ENCODE results near the gene POR.

The POR gene

GRCh38 chr7:75867390-75867717, 47.6 kb upstream of the POR start:
- H3K27me3 ChIP-seq (ENCODE audit: low read depth, low read length) = no peaks in the 10 kb centered on the region
- peak overlapping the region; percentile 9; the same call in 1 of the 2 replicates for H2AFZ ChIP-seq (ENCODE audit: low read depth, low read length)
- no peak overlapping the region for H3K4me2 ChIP-seq (ENCODE audit: low read length)
- H3K4me3 ChIP-seq (ENCODE audit: low read length) = no peak overlapping the region
- no peak overlapping the region for H3K9ac ChIP-seq (ENCODE audit: low read length)
- no peaks in the 10 kb centered on the region for H3K9me3 ChIP-seq (ENCODE audit: insufficient read depth, low read length)
- no peak overlapping the region for H3K27ac ChIP-seq (ENCODE audit: low read length)
- H3K4me1 ChIP-seq (ENCODE audit: low read length) = peaks cover 9% of the 10 kb centered on the region; the same call in 1 of the 2 replicates
- no peaks in the 10 kb centered on the region for H4K20me1 ChIP-seq (ENCODE audit: insufficient read depth, low read length)
- no peaks in the 10 kb centered on the region for H3K79me2 ChIP-seq (ENCODE audit: low read length)
- H3K36me3 ChIP-seq (replicated peaks; ENCODE audit: low read depth, low read length) = no peaks in the 10 kb centered on the region
- TF ChIP-seq CTCF (IDR thresholded peaks at IDR 0.05; ENCODE audit: low read depth, low read length) = no peak
- no peak for TF ChIP-seq EZH2phosphoT487 (IDR thresholded peaks at IDR 0.05; ENCODE audit: low read depth)

- Histone ChIP-seq H3K27me3 (ENCODE audit: low read depth, low read length) (no peaks in the 10 kb centered on the region), H3K4me2 (ENCODE audit: low read length) (no peak overlapping the region), H3K9ac (ENCODE audit: low read length) (no peak overlapping the region), H3K36me3 (replicated peaks; ENCODE audit: low read depth, low read length) (no peaks in the 10 kb centered on the region), H3K79me2 (ENCODE audit: low read length) (no peaks in the 10 kb centered on the region), H3K27ac (ENCODE audit: low read length) (no peak overlapping the region), H4K20me1 (ENCODE audit: insufficient read depth, low read length) (no peaks in the 10 kb centered on the region), H2AFZ (ENCODE audit: low read depth, low read length) (no peak overlapping the region), H3K4me3 (ENCODE audit: low read length) (no peak overlapping the region), H3K9me3 (ENCODE audit: insufficient read depth, low read length) (no peaks in the 10 kb centered on the region), H3K4me1 (ENCODE audit: low read length) (peaks cover 9% of the 10 kb centered on the region; the same call in 1 of the 2 replicates)
- TF ChIP-seq EZH2phosphoT487 (IDR thresholded peaks at IDR 0.05; ENCODE audit: low read depth) (no peak), CTCF (IDR thresholded peaks at IDR 0.05; ENCODE audit: low read depth, low read length) (no peak)
Measured at GRCh38 chr7:75868153-75868552, 46.8 kb upstream of the POR start.

- Histone ChIP-seq H3K27ac (ENCODE audit: low read length) (no peak overlapping the region), H3K27me3 (ENCODE audit: low read depth, low read length) (no peaks in the 10 kb centered on the region), H3K9me3 (ENCODE audit: insufficient read depth, low read length) (no peaks in the 10 kb centered on the region), H3K9ac (ENCODE audit: low read length) (no peak overlapping the region), H3K4me2 (ENCODE audit: low read length) (no peak overlapping the region), H3K36me3 (replicated peaks; ENCODE audit: low read depth, low read length) (no peaks in the 10 kb centered on the region), H3K79me2 (ENCODE audit: low read length) (no peaks in the 10 kb centered on the region), H2AFZ (ENCODE audit: low read depth, low read length) (no peak overlapping the region), H4K20me1 (ENCODE audit: insufficient read depth, low read length) (no peaks in the 10 kb centered on the region), H3K4me3 (ENCODE audit: low read length) (no peak overlapping the region), H3K4me1 (ENCODE audit: low read length) (peaks cover 9% of the 10 kb centered on the region; the same call in 1 of the 2 replicates)
- TF ChIP-seq CTCF (IDR thresholded peaks at IDR 0.05; ENCODE audit: low read depth, low read length) (no peak), EZH2phosphoT487 (IDR thresholded peaks at IDR 0.05; ENCODE audit: low read depth) (no peak)
Measured at GRCh38 chr7:75869776-75870379, 45.1 kb upstream of the POR start.

DNA sequence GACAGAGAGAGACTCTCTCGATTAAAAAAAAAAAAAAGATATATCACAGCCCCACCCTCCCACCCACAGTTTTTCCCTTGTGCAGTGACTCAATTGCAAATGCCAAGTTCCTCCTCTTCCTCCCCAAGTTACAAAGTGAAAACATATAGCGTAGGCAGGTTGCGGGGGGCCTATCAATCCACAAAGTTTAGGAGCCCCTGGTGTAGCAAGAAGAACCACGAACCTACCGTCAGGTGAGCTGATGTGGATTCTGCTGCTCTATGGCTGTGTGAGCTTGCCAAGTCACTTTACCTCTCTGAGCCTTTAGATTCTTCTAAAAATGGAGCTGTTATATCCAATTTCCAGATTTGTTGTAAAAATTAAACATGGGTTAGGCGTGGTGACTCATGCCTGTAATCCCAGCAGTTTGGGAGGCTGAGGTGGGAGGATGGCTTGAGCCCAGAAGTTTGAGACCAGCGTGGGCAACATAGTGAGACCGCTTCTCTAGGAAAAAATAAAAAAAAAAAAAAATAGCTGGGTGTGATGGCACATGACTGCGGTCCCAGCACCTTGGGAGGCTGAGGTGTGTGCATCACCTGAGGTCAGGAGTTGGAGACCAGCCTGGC, 44.3 kb upstream of the POR start:
- no peak overlapping the region for H3K4me3 ChIP-seq (ENCODE audit: low read length)
- H3K27ac ChIP-seq (ENCODE audit: low read length) = no peak overlapping the region
- no peaks in the 10 kb centered on the region for H4K20me1 ChIP-seq (ENCODE audit: insufficient read depth, low read length)
- TF ChIP-seq EZH2phosphoT487 (IDR thresholded peaks at IDR 0.05; ENCODE audit: low read depth) (no peak), CTCF (IDR thresholded peaks at IDR 0.05; ENCODE audit: low read depth, low read length) (no peak)
- no peak overlapping the region for H3K9ac ChIP-seq (ENCODE audit: low read length)
- H3K27me3 ChIP-seq (ENCODE audit: low read depth, low read length) = no peaks in the 10 kb centered on the region
- no peak overlapping the region for H3K4me2 ChIP-seq (ENCODE audit: low read length)
- no peak overlapping the region for H2AFZ ChIP-seq (ENCODE audit: low read depth, low read length)
- H3K4me1 ChIP-seq (ENCODE audit: low read length) = peaks cover 9% of the 10 kb centered on the region; the same call in 1 of the 2 replicates
- no peaks in the 10 kb centered on the region for H3K36me3 ChIP-seq (replicated peaks; ENCODE audit: low read depth, low read length)
- no peaks in the 10 kb centered on the region for H3K79me2 ChIP-seq (ENCODE audit: low read length)
- H3K9me3 ChIP-seq (ENCODE audit: insufficient read depth, low read length) = no peaks in the 10 kb centered on the region
